ENCODE measurements around the gene HCST.

DNA sequence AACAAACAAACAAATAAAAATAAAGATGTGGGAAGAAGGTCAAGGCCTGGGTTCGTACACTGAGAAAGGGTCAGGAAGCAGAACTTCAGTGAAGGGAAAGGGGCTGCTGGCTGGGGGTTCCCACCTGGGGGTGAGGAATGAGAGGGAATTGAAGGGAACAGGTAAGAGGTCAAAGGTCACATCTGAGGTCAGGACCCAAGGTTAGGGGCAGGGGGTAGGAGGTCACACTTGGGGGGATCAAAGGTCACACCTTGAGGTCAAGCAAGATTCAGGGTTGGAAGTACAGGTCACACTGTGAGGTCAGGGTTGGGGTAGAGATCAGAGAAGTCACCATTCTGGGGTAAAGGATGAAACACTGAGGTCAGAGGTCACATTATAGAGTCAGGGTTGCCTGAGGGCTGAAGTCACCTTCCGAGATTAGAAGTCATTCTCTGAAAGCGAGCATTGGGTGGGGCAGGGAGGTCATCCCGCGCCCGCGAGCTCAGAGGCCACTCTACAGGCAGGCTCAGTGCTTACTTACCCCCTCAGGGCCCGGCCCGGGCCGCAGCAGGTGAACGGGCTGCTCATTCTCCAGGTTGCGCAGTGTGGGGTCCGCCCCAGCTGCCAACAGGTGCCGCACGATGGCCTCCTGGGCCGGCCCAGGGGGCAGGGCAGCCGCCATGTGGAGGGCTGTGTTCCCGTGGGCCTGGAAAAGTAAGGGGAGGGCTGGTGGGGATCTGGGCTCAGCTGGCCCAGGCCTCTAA lies 12.8 kb upstream of the HCST start:
- no peak for TF ChIP-seq POLR2A (IDR thresholded peaks at IDR 0.05)
- TF ChIP-seq, protein P1, sequence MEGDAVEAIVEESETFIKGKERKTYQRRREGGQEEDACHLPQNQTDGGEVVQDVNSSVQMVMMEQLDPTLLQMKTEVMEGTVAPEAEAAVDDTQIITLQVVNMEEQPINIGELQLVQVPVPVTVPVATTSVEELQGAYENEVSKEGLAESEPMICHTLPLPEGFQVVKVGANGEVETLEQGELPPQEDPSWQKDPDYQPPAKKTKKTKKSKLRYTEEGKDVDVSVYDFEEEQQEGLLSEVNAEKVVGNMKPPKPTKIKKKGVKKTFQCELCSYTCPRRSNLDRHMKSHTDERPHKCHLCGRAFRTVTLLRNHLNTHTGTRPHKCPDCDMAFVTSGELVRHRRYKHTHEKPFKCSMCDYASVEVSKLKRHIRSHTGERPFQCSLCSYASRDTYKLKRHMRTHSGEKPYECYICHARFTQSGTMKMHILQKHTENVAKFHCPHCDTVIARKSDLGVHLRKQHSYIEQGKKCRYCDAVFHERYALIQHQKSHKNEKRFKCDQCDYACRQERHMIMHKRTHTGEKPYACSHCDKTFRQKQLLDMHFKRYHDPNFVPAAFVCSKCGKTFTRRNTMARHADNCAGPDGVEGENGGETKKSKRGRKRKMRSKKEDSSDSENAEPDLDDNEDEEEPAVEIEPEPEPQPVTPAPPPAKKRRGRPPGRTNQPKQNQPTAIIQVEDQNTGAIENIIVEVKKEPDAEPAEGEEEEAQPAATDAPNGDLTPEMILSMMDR (IDR thresholded peaks at IDR 0.05) = no peak
